Measurements from ENCODE around the gene C5orf15. TPM values are rescaled to one million over a fixed set of nuclear protein-coding genes. Genes with fewer than 3 reads are reported as not detected.

Gene C5orf15
- total and polyA plus RNA-seq, 4 donors, result 21.6 to 118 (median 40.0) TPM

- Histone ChIP-seq H3K9me3 (ENCODE audit: control insufficient read depth in 4 of 4, insufficient read depth in 3 of 4, low read length in 3 of 4) (no peaks in the 10 kb centered on the region), H3K4me1 (ENCODE audit: control insufficient read depth in 5 of 5, insufficient read depth in 5 of 5, low read length in 5 of 5) (peaks cover 0 to 19% (median 0%) of the 10 kb centered on the region in 5 donors), H3K27ac (ENCODE audit: low read depth in 1 of 2, low read length in 1 of 2) (no peak overlapping the region), H3K36me3 (ENCODE audit: control insufficient read depth in 4 of 4, insufficient read depth in 4 of 4, low read length in 4 of 4) (no peaks in the 10 kb centered on the region), H3K4me3 (no peak overlapping the region), H3K9ac (ENCODE audit: insufficient read depth in 1 of 2, low read length in 2 of 2) (no peak overlapping the region), H3K27me3 (ENCODE audit: control insufficient read depth in 3 of 3, insufficient read depth in 3 of 3, low read length in 2 of 3) (no peaks in the 10 kb centered on the region)
- TF ChIP-seq CTCF (IDR thresholded peaks at IDR 0.05; ENCODE audit: control extremely low read depth, extremely low read depth), result no peak
- DNase-seq (no peak), ATAC-seq (ENCODE audit: insufficient read depth, low FRiP score) (no peak)
- 76 to 80% methylated on average over 9 of the region's 9 CpGs for WGBS, 2 donors
Observed at GRCh38 chr5:133928587-133929393, 39.6 kb downstream of the C5orf15 start.

- no peaks in the 10 kb centered on the region for H3K9me3 ChIP-seq (ENCODE audit: control insufficient read depth in 4 of 4, insufficient read depth in 3 of 4, low read length in 3 of 4)
- peak overlapping the region in 1 of 2 donors; percentile 31 for H3K9ac ChIP-seq (ENCODE audit: insufficient read depth in 1 of 2, low read length in 2 of 2)
- H3K4me1 ChIP-seq (ENCODE audit: control insufficient read depth in 5 of 5, insufficient read depth in 5 of 5, low read length in 5 of 5), result peaks cover 0 to 19% (median 0%) of the 10 kb centered on the region in 5 donors
- H3K36me3 ChIP-seq (ENCODE audit: control insufficient read depth in 4 of 4, insufficient read depth in 4 of 4, low read length in 4 of 4), result no peaks in the 10 kb centered on the region
- WGBS, 2 donors, result 75 to 84% methylated on average over 13 of the region's 13 CpGs
- ATAC-seq (ENCODE audit: insufficient read depth, low FRiP score) (no peak), DNase-seq (peak in 2 of 3 donors; percentile 83 to 87)
- H3K4me3 ChIP-seq, result no peak overlapping the region
- H3K27me3 ChIP-seq (ENCODE audit: control insufficient read depth in 3 of 3, insufficient read depth in 3 of 3, low read length in 2 of 3), result no peaks in the 10 kb centered on the region
- TF ChIP-seq CTCF (IDR thresholded peaks at IDR 0.05; ENCODE audit: control extremely low read depth, extremely low read depth), result no peak
- no peak overlapping the region for H3K27ac ChIP-seq (ENCODE audit: low read depth in 1 of 2, low read length in 1 of 2)
Observed at GRCh38 chr5:133927300-133928180, 40.9 kb downstream of the C5orf15 start.

- DNase-seq (peak in 2 of 3 donors; percentile 61 to 72), ATAC-seq (ENCODE audit: insufficient read depth, low FRiP score) (no peak)
- WGBS, 2 donors, result 71 to 81% methylated on average over 17 of the region's 17 CpGs
Observed at GRCh38 chr5:133926489-133927299, 41.7 kb downstream of the C5orf15 start.

More at GRCh38 chr5:133926489-133927299, 41.7 kb downstream of the C5orf15 start:
- no peak for TF ChIP-seq CTCF (IDR thresholded peaks at IDR 0.05; ENCODE audit: control extremely low read depth, extremely low read depth)
- Histone ChIP-seq H3K4me3 (no peak overlapping the region), H3K27me3 (ENCODE audit: control insufficient read depth in 3 of 3, insufficient read depth in 3 of 3, low read length in 2 of 3) (no peaks in the 10 kb centered on the region), H3K4me1 (ENCODE audit: control insufficient read depth in 5 of 5, insufficient read depth in 5 of 5, low read length in 5 of 5) (peaks cover 0 to 19% (median 0%) of the 10 kb centered on the region in 5 donors), H3K9ac (ENCODE audit: insufficient read depth in 1 of 2, low read length in 2 of 2) (no peak overlapping the region), H3K27ac (ENCODE audit: low read depth in 1 of 2, low read length in 1 of 2) (no peak overlapping the region), H3K36me3 (ENCODE audit: control insufficient read depth in 4 of 4, insufficient read depth in 4 of 4, low read length in 4 of 4) (no peaks in the 10 kb centered on the region), H3K9me3 (ENCODE audit: control insufficient read depth in 4 of 4, insufficient read depth in 3 of 4, low read length in 3 of 4) (no peaks in the 10 kb centered on the region)

Data from lung (tissue), 12 donors.